Glutamatergic neuron (in vitro differentiated cells): ENCODE results near the gene IFT74. TPM values are rescaled to one million over a fixed set of nuclear protein-coding genes. Genes with fewer than 3 reads are reported as not detected.

Source experiments
- DNase-seq: peaks from one replicate; pipeline ENCODE4 v3.0.0; 2022
- H3K27ac Mint-ChIP-seq: one replicate; pipeline ENCODE4 v1.8.0; 2020; ENCODE audit warnings: mild to moderate bottlenecking, mixed read lengths, inconsistent platforms; ENCODE audit not compliant: unreplicated experiment
- H3K27me3 Mint-ChIP-seq: one replicate; pipeline ENCODE4 v1.8.0; 2020; ENCODE audit warnings: mild to moderate bottlenecking, moderate library complexity, mixed read lengths, inconsistent platforms; ENCODE audit not compliant: unreplicated experiment
- H3K36me3 Mint-ChIP-seq: one replicate; pipeline ENCODE4 v1.8.0; 2020; ENCODE audit warnings: mild to moderate bottlenecking, mixed read lengths, inconsistent platforms; ENCODE audit not compliant: unreplicated experiment
- H3K4me1 Mint-ChIP-seq: one replicate; pipeline ENCODE4 v1.8.0; 2020; ENCODE audit warnings: mild to moderate bottlenecking, low read depth, mixed read lengths, inconsistent platforms; ENCODE audit not compliant: unreplicated experiment
- H3K4me3 Mint-ChIP-seq: one replicate; pipeline ENCODE4 v1.8.0; 2020; ENCODE audit warnings: mild to moderate bottlenecking, mixed read lengths, inconsistent platforms; ENCODE audit not compliant: unreplicated experiment
- H3K9me3 Mint-ChIP-seq: one replicate; pipeline ENCODE4 v1.8.0; 2020; ENCODE audit warnings: mild to moderate bottlenecking, moderate library complexity, mixed read lengths, inconsistent platforms; ENCODE audit not compliant: unreplicated experiment
- CTCF ChIP-seq: fragments of 200-600 bp; sonication (generic); IDR thresholded peaks from one replicate; pipeline ENCODE4 v1.5.0; 2021; ENCODE audit not compliant: partially characterized antibody, unreplicated experiment
- total RNA-seq: library from RNA; stranded (reverse); fragmentation: NEBNext Ultra II Directional; extraction: Animal tissue kit (Norgen Biotek cat#: 25700); gene quantifications from one replicate; pipeline ENCODE4 v1.2.1, GENCODE V29; 2021; ENCODE audit not compliant: unreplicated experiment

The IFT74 gene
- total RNA-seq, 1 donor from 2014 or later: 6.0 TPM

- no peak for TF ChIP-seq CTCF
- Mint-ChIP-seq H3K4me3 (no peak overlapping the region), H3K36me3 (peaks cover 6% of the 10 kb centered on the region), H3K4me1 (no peaks in the 10 kb centered on the region), H3K27ac (no peak overlapping the region), H3K27me3 (peaks cover 2% of the 10 kb centered on the region), H3K9me3 (no peaks in the 10 kb centered on the region)
- DNase-seq: no peak
Measured at GRCh38 chr9:27029186-27029585, 73.0 kb downstream of the IFT74 start.

GRCh38 chr9:27033815-27034403 lies 77.7 kb downstream of the IFT74 start:
- Mint-ChIP-seq H3K4me3 (no peak overlapping the region), H3K4me1 (no peaks in the 10 kb centered on the region), H3K27me3 (peaks cover 2% of the 10 kb centered on the region), H3K36me3 (no peaks in the 10 kb centered on the region), H3K27ac (no peak overlapping the region), H3K9me3 (no peaks in the 10 kb centered on the region)
- TF ChIP-seq CTCF: peak; percentile 90
- DNase-seq: peak; percentile 66

GRCh38 chr9:27037499-27037898 lies 81.3 kb downstream of the IFT74 start:
- H3K36me3 Mint-ChIP-seq: no peaks in the 10 kb centered on the region
- TF ChIP-seq CTCF: no peak
- H3K4me3 Mint-ChIP-seq: no peak overlapping the region
- DNase-seq: no peak
- H3K9me3 Mint-ChIP-seq: no peaks in the 10 kb centered on the region
- H3K27ac Mint-ChIP-seq: no peak overlapping the region
- H3K4me1 Mint-ChIP-seq: no peaks in the 10 kb centered on the region
- H3K27me3 Mint-ChIP-seq: peaks cover 2% of the 10 kb centered on the region

GRCh38 chr9:27041746-27042145 lies 85.5 kb downstream of the IFT74 start:
- no peaks in the 10 kb centered on the region for H3K36me3 Mint-ChIP-seq
- TF ChIP-seq CTCF: no peak
- H3K4me3 Mint-ChIP-seq: no peak overlapping the region
- peaks cover 4% of the 10 kb centered on the region for H3K4me1 Mint-ChIP-seq
- H3K9me3 Mint-ChIP-seq: no peaks in the 10 kb centered on the region
- no peak for DNase-seq
- no peak overlapping the region for H3K27ac Mint-ChIP-seq
- peaks cover 2% of the 10 kb centered on the region for H3K27me3 Mint-ChIP-seq

GRCh38 chr9:27042476-27042875 lies 86.3 kb downstream of the IFT74 start:
- Mint-ChIP-seq H3K27ac (no peak overlapping the region), H3K4me1 (peaks cover 4% of the 10 kb centered on the region), H3K4me3 (no peak overlapping the region), H3K9me3 (no peaks in the 10 kb centered on the region), H3K36me3 (no peaks in the 10 kb centered on the region), H3K27me3 (peaks cover 2% of the 10 kb centered on the region)
- TF ChIP-seq CTCF: no peak
- no peak for DNase-seq
